Measurements from ENCODE around the gene TNS1.

DNA sequence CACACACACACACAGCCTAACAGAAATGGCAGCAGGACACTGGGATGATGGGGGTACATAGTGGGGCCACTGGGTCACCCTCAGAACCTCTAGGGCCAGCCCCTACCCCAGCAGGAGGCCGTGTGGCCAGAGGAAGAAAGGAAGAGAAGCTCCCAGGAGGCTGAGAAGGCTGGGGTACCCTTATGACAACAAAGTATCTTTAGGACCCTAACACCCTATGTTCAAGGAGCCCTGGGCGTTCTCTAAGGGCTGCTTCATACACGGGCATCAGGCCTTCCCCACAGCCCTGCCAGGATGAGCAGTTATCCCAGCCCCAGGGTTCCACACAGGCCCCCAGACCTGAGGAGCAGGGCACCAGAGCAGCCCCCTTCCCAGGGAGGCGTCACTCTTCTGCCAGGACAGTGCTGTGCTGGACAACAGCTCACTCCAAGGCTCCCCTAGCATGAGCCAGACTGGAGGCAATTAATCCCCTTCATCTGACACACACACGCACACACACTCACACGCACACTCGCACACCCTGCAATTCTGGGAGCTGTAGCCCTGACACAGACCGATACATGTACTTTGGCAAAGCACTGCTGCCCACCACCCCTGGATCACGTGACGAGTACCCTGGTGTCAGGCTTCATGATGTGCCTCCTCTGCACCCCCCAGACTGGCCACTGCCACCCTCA is 163.6 kb downstream of the TNS1 start:
- TF ChIP-seq, protein P1, sequence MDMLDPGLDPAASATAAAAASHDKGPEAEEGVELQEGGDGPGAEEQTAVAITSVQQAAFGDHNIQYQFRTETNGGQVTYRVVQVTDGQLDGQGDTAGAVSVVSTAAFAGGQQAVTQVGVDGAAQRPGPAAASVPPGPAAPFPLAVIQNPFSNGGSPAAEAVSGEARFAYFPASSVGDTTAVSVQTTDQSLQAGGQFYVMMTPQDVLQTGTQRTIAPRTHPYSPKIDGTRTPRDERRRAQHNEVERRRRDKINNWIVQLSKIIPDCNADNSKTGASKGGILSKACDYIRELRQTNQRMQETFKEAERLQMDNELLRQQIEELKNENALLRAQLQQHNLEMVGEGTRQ (IDR thresholded peaks at IDR 0.05; ENCODE audit: borderline replicate concordance, low read depth, low read length) = no peak
- TF ChIP-seq RXRA (IDR thresholded peaks at IDR 0.05; ENCODE audit: borderline replicate concordance, low read depth) (no peak), TAF1 (IDR thresholded peaks at IDR 0.05; ENCODE audit: borderline replicate concordance, low read depth, low read length) (no peak), FOXJ3 (CRISPR knock-in tag; IDR thresholded peaks at IDR 0.05) (no peak), NFIC (IDR thresholded peaks at IDR 0.05; ENCODE audit: borderline replicate concordance) (no peak)
